NCI-H446 (cell line): ENCODE data around the gene NDUFAF7.
"Not testable (repeated sequence)": the region's sequence is repeated elsewhere in the genome, so short reads cannot be mapped to it uniquely, and the experiment has no call there.

Experiments
- DNase-seq, 2 experiments: peaks; one replicate each; lab custom pipeline; 2025; lab: John Stamatoyannopoulos, UW

Gene NDUFAF7

GRCh38 chr2:37282746-37283145 lies 51.3 kb downstream of the NDUFAF7 start:
- no peak for DNase-seq

DNA sequence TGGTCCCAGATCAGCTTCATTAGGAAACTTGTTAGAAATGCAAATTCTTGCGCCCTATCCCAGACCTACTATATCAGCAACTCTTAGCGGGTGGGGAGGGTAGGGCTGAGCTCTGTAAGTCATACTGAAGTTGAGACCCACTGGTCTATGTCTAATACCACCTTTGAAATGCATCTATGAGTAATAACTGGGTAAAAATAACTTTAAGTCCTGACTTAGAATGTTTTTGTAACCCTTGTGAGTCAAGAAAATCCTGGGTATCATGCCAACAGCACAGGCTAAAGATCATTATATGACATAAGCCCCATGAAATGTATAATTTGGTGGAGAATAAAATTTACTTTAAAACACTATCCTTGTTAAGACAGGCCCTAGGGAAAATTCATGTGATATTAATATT lies 51.7 kb downstream of the NDUFAF7 start:
- DNase-seq = no peak

DNA sequence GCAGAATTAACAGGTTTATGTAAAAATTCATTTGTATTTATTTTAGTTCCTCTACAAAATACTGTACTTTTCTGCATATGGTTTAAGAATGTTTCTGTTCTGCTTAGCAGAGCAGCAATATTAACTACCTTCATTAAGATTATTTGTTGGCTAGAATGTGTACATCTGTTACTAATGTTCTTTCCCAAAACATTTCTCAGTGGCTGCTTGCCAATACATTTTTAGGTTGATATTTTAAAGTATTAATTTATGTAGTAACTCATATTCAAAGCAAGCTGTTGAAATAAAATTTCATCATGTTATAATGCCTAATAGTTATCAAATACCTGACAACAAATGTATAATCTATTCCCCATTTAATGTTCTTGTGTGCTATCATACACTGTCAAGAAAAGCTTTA lies 52.9 kb downstream of the NDUFAF7 start:
- DNase-seq = no peak

- DNase-seq = no peak
Observed at GRCh38 chr2:37287966-37288365, 56.5 kb downstream of the NDUFAF7 start.

DNA sequence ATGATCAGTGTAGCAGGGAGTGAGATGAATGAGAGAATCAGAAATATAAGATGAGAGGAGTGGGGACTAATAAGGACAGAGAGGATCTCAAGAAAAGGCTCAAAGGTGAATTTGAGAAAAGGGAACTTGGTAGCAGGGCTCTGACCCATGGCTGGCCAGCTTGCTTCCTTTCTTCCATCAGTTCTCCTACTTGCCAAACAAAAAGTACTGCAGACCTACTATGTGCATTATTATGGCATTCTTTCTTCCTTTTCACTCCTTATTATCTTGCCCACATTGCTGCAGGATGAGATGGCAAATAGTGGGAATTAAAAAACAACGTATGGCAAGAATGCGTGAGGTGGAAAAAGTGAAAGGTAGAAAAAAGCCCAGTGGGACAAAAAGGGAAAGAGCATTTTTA lies 60.2 kb downstream of the NDUFAF7 start:
- DNase-seq = no peak

DNA sequence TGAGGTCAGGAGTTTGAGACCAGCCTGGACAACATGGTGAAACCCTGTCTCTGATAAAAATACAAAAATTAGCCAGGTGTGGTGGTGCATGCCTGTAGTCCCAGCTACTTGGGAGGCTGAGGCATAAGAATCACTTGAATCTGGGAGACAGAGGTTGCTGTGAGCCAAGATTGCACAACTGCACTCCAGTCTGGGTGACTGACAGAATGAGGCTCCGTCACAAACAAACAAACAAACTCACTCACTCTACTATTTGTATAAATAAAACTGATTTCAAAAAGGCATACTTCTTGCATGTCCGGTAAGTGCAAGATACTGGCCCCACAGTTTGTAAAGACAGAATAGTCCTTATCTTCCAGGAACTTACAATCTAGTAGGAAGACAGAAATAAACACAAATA lies 63.4 kb downstream of the NDUFAF7 start:
- DNase-seq = not testable (repeated sequence)

- DNase-seq = no peak
Observed at GRCh38 chr2:37295469-37296073, 64.1 kb downstream of the NDUFAF7 start.

GRCh38 chr2:37297632-37298031 lies 66.2 kb downstream of the NDUFAF7 start:
- DNase-seq = no peak
